Measurements from ENCODE around the gene SH2D5. TPM values are rescaled to one million over a fixed set of nuclear protein-coding genes. Genes with fewer than 3 reads are reported as not detected.
"Not testable (repeated sequence)": the region's sequence is repeated elsewhere in the genome, so short reads cannot be mapped to it uniquely, and the experiment has no call there.

Gene SH2D5
- polyA plus RNA-seq, 3 donors = 0.03 to 0.39 TPM; not detected in 1

DNA sequence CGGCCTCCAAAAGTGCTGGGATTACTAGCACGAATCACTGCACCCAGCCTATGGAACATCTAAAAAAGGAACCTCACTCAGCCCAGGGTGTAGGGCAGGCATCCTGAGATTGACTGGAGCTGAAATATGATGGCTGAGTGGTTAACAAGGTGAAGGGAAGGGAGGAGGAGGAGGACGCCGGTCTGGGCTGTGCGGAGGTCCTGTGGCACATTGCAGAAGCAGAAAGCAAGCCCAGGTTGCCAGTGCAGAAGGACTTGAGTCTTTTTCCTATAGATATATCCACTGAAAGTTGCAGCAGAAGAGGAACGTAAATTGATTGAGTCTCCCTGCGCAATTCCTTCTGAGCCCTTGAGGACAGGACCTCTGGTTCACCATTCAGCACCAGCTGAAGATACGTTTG is 13.2 kb downstream of the SH2D5 start:
- no peak overlapping the region for H3K27ac ChIP-seq (ENCODE audit: low read depth, low read length)
- 88 to 90% (median 88%) methylated on average over 8 of the region's 8 CpGs for WGBS, 3 donors

GRCh38 chr1:20718343-20718882 is 14.1 kb downstream of the SH2D5 start:
- not testable (repeated sequence) for H3K27ac ChIP-seq (ENCODE audit: low read depth, low read length)
- 59 to 68% (median 66%) methylated on average over 17 of the region's 17 CpGs for WGBS, 3 donors

GRCh38 chr1:20717452-20718342 is 14.8 kb downstream of the SH2D5 start, which contains the start of gene KIF17:
Gene KIF17, minus strand, starts transcription at chr1:20718007. Its CDS starts 301 bp downstream, at chr1:20717706.
- H3K27ac ChIP-seq (ENCODE audit: low read depth, low read length) = no peak within 1 kb of the TSS
- 2 to 3% (median 2%) methylated on average over 81 to 111 of the region's 112 CpGs for WGBS, 3 donors

DNA sequence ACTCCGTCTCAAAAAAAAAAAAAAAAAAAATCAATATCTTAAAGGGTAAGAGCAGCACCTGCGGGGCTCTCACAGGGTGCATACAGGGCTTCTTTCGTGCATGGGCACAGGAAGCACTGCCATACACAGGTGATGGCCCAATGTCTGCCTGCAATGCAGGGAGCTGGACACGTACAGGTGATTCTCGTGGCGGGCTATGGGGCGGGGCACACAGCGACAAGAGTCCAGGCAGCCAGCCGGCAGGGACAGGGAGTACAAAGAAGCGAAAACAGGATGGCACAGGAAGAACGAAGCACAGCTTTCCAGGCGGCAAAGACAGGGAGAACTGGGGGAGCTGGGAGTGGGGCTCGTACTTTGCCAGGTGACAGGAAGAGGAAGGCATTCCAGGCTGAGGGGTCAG is 16.3 kb downstream of the SH2D5 start:
- 68 to 85% (median 83%) methylated on average over 12 to 13 of the region's 13 CpGs for WGBS, 3 donors

GRCh38 chr1:20715406-20715805 is 17.1 kb downstream of the SH2D5 start:
- 88 to 92% (median 90%) methylated on average over 15 of the region's 15 CpGs for WGBS, 3 donors
- H3K27ac ChIP-seq (ENCODE audit: low read depth, low read length) = no peak overlapping the region

More for the DNA sequence above, 16.3 kb downstream of the SH2D5 start:
- H3K27ac ChIP-seq (ENCODE audit: low read depth, low read length) = no peak overlapping the region

DNA sequence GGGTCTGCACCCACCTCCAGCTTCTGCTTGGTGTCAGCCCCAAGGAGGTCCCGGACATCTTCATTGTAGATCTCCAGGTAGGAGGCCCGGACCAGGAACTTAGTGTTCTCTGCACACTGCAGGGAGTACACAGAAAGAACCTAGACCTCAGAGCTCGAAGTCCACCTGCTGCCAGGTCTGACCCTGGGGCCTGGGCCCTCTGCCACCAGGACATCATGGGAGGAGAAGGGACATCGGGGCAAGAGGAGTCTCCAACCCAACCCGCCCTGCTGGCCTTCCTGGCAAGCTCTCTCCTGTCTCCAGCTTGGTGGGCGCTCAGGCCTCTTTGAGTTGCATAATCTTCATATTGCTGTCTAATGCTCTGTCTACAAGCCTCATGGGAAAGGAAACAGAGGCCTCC is 19.1 kb downstream of the SH2D5 start:
- no peak overlapping the region for H3K27ac ChIP-seq (ENCODE audit: low read depth, low read length)
- 80 to 92% (median 92%) methylated on average over 6 of the region's 6 CpGs for WGBS, 3 donors

DNA sequence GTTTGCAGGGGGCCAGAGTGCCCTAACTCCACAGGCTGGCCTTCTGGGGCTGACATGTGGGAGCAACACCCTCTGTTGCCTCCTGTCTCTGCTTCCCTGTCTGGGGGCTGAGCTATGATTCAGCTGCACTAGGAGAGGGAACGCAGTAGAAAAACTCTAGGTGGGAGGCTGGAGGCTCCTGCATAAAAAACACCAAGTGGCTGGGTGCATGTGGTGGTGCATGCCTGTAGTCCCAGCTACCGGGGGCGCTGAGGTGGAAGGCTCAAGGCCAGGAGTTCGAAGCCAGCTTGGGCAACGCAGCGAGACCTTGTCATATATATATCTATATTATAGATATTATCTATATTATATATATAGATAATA is 20.3 kb downstream of the SH2D5 start:
- 82 to 88% (median 85%) methylated on average over 6 of the region's 6 CpGs for WGBS, 3 donors
- H3K27ac ChIP-seq (ENCODE audit: low read depth, low read length) = no peak overlapping the region

DNA sequence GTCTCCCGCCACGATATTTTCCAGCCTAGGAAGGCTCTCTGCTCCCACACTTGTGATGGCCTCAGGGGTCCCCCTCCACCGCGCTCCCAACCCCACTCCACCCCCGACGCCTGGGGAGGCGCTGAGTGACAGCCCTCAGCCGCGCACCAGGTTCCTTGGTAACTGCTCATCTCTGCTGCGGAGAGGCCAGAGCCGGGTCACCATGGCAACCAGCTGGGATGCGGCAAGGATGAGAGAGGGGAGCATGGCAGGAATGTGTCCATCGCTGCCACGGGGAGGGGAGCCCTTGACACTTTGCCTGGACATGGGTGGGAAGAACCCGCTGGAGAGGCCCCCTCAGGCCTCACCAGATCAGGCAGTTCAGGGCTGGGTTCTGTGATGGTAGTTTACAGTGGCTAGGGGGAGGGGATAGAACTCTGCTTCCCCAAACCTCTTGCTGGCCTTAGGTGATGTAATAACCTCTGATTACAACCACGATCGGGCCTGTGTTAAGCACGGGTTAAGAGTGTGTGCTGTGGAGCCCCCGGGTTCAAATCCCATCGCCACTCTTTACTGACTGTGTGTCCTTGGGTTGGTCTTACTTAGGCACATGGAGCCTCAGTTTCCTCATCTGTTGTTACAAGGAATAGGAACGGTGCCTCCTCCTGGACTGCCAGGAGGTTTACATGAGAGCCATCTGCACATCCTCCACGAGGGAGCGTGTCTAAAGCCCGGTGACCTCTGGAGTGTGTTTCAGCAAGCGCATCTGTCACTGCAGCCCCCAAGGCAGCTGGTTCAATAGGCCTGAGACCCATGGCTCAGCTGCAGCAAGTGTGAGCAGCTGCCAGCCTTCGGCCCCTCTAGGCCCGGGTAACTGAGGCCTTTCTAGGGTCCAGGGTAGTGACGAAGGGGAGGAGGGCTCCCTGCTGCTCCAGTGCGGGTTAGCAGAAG is 21.0 kb downstream of the SH2D5 start:
- no peak overlapping the region for H3K27ac ChIP-seq (ENCODE audit: low read depth, low read length)
- WGBS, 3 donors = 79 to 81% (median 79%) methylated on average over 29 of the region's 29 CpGs

DNA sequence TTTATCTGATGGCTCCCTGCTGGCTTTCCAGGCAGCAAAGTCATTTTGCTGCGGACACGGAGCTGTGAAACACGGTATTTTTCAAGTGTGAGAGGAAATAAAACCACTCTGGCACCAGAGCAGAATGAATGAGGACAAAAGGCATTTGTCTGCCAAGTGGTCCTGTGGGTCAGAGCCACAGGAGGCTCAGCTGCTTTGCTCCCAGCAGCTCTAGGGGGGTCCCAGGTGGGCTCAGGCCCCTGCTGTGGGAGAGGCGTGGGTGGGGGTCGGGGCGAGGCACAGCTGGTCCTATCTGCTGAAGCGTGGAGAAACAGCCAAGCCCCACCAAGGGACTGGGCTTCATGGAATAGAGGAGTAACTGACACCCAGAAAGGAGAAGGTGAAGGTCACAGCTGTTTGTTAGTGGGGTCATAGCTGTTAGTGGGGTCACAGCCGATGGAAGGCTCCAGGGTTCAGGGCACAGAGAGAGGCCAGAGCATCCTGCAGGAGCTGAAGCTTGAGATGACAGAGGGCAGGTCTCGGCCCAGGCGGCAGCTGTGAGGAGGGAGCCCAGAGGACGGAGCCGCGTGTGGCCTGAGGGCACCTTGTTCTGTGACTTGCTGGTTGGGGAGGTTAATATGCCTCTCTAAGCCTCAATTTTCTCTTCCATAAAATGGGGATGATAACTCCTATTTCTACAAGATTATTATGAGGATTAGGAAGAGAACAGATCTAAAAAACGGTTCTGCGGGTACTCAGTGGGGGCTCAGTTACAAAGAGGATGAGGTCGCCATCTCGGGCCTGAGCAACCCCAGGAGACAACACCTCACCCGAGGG is 21.8 kb downstream of the SH2D5 start:
- 59 to 72% (median 69%) methylated on average over 18 of the region's 18 CpGs for WGBS, 3 donors
- no peak overlapping the region for H3K27ac ChIP-seq (ENCODE audit: low read depth, low read length)

DNA sequence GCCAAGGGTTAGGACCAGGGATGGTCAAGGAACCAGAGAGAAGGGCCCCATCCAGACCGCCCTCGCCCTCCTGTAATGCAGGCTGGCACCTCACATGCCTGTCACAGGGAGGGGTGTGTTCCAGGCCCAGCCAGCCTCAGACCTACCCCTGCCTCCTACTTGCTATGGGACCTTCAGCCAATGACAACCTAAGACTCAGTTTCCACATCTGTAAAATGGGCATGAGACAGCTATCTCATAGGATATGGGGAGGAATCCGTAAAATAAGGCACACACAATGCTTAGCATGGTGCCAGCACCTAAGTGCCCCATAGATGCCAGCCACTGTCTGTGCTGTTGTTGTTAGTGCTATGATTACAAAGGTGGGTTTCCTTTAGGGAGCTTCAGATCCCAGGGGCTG is 22.6 kb downstream of the SH2D5 start:
- H3K27ac ChIP-seq (ENCODE audit: low read depth, low read length) = no peak overlapping the region
- 94 to 99% (median 96%) methylated on average over 3 of the region's 3 CpGs for WGBS, 3 donors

DNA sequence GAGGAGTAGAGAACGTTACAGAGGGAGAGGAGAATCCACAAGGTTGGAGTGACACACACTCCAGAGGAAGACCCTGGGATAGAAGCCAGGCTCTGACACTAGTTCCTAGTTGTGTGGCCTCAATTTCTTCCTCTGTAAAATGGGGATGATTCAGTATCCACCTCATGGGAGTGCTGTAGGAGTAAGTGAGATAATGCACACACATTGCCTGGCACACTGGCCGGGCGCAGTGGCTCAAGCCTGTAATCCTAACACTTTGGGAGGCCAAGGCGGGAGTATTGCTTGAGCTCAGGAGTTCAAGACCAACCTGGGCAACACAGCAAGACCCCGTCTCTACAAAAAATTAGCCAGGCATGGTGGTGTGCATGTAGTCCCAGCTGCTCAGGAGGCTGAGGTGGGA is 23.6 kb downstream of the SH2D5 start:
- no peak overlapping the region for H3K27ac ChIP-seq (ENCODE audit: low read depth, low read length)
- 78 to 90% (median 84%) methylated on average over 5 of the region's 5 CpGs for WGBS, 3 donors

- WGBS, 3 donors = 63 to 88% (median 78%) methylated on average over 6 of the region's 6 CpGs
Observed at GRCh38 chr1:20708057-20708456, 24.4 kb downstream of the SH2D5 start.

GRCh38 chr1:20706841-20707240 is 25.7 kb downstream of the SH2D5 start:
- no peak overlapping the region for H3K27ac ChIP-seq (ENCODE audit: low read depth, low read length)
- 37 to 45% (median 44%) methylated on average over 5 of the region's 5 CpGs for WGBS, 3 donors

More at GRCh38 chr1:20708057-20708456, 24.4 kb downstream of the SH2D5 start:
- no peak overlapping the region for H3K27ac ChIP-seq (ENCODE audit: low read depth, low read length)

DNA sequence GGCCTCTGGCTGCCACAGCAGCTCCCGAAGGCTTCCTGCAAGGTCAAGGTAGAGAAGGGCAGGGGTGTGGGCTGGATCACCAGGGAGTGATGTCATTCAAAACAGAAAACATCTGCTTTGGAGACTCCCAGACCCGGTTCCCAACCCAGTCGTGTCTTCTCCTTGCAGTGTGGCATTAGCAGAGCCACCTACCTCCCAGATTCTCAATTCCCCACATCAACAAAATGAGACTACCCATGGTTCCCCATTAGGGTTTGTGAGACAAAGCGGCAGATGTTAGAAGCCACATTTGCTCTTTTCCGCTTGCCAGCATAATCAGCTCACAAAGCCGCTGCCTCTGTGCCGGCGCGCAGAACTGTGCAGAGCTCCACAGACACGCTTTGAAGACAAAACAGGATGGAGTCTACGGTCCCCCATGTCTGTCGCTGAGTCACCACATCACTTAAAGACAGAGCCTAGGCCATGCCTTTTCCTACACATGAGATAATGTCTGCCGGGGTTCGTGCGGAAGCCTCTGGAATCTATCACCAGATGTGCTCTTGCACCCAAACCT is 27.2 kb downstream of the SH2D5 start:
- WGBS, 3 donors = 86 to 87% (median 87%) methylated on average over 15 of the region's 15 CpGs
- H3K27ac ChIP-seq (ENCODE audit: low read depth, low read length) = no peak overlapping the region

GRCh38 chr1:20704390-20705202 is 27.9 kb downstream of the SH2D5 start:
- WGBS, 3 donors = 93 to 95% (median 95%) methylated on average over 41 of the region's 41 CpGs

DNA sequence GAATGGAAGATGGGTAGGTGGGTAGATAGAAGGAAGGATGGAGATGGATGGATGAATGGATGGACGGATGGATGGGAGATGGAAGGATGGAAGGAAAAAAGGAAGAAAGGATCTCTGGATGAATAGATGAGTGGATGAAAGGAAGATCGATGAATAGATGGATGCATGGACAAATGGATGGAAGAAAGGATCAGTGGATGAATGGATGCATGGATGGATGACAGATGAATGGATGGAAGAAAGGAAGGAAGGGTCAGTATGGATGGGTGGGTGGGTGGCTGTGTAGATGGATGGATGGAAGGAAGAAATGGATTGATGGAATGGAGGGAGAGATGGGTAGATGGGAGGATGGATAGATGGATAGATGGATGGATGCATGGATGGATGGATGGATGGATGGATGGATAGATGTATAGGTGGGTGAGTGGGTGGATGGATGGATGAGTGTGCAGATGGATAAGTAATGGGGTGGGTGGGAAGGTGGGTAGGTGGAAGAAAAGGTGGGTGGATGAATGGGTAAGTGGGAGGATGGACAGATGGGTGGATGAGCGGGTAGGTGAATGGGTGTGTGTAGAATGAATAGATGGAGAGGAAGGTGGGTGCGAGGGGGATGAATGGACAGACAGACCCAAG is 29.3 kb downstream of the SH2D5 start:
- no peak overlapping the region for H3K27ac ChIP-seq (ENCODE audit: low read depth, low read length)
- WGBS, 3 donors = 90 to 91% (median 90%) methylated on average over 4 of the region's 4 CpGs

More at GRCh38 chr1:20704390-20705202, 27.9 kb downstream of the SH2D5 start:
- H3K27ac ChIP-seq (ENCODE audit: low read depth, low read length) = no peak overlapping the region

Data from adipose tissue (tissue), 3 donors.